PC-3 (cell line): ENCODE results near the gene KYAT1. TPM values are rescaled to one million over a fixed set of nuclear protein-coding genes. Genes with fewer than 3 reads are reported as not detected.

Experiments used
- ATAC-seq: fragments of 200-7000 bp; cut with Tn5 transposase; 2 replicates; pipeline ENCODE4 v1.9.1; 2020; ENCODE audit warnings: mild to moderate bottlenecking, moderate library complexity
- BruUV-seq: library from RNA; stranded (reverse); fragments of 400-500 nt; replicated peaks from 2 replicates; lab custom pipeline; 2021; lab: Mats Ljungman, UMichigan
- CTCF ChIA-PET: fragments of 300-600 bp; sonication (Branson Sonifier 250); formaldehyde crosslinking; loops from one replicate; lab custom pipeline; 2022; ENCODE audit warnings: antibody characterized with exemption; lab: Charles Lee
- POLR2A ChIA-PET: fragments of 300-600 bp; sonication (Branson Sonifier 250); formaldehyde crosslinking; loops from one replicate; lab custom pipeline; 2022; ENCODE audit warnings: antibody characterized with exemption; ENCODE audit not compliant: unreplicated experiment; lab: Charles Lee
- DNase-seq: peaks from one replicate; pipeline ENCODE4 v3.0.0-alpha.2; 2015
- H2AFZ ChIP-seq: fragments of 300-600 bp; sonication (generic); 2 replicates; pipeline ENCODE4 v1.6.0; 2016; ENCODE audit warnings: antibody characterized with exemption, low read length
- H3F3A ChIP-seq: fragments of 300-600 bp; sonication (generic); one replicate; pipeline ENCODE4 v1.6.0; 2017; ENCODE audit warnings: antibody characterized with exemption, low read length, control low read depth, mild to moderate bottlenecking; ENCODE audit not compliant: unreplicated experiment
- H3K27ac ChIP-seq: fragments of 300-600 bp; sonication (generic); 2 replicates; pipeline ENCODE4 v1.5.1; 2016; ENCODE audit warnings: mild to moderate bottlenecking, low read length
- H3K27me3 ChIP-seq: fragments of 300-600 bp; sonication (generic); 2 replicates; pipeline ENCODE4 v1.6.1; 2016; ENCODE audit warnings: low read length, mixed read lengths
- H3K36me3 ChIP-seq: fragments of 300-600 bp; sonication (generic); 2 replicates; pipeline ENCODE4 v1.6.1; 2016; ENCODE audit warnings: low read depth, mixed run types, low read length, mixed read lengths
- H3K4me1 ChIP-seq: fragments of 300-600 bp; sonication (generic); 2 replicates; pipeline ENCODE4 v1.5.1; 2016; ENCODE audit warnings: low read length; ENCODE audit not compliant: insufficient read depth
- H3K4me2 ChIP-seq: fragments of 300-600 bp; sonication (generic); 2 replicates; pipeline ENCODE4 v1.6.0; 2016; ENCODE audit warnings: low read length
- H3K4me3 ChIP-seq: fragments of 300-600 bp; sonication (generic); 2 replicates; pipeline ENCODE4 v1.5.1; 2016; ENCODE audit warnings: mild to moderate bottlenecking, low read length, mixed read lengths
- H3K79me2 ChIP-seq: fragments of 300-600 bp; sonication (generic); 2 replicates; pipeline ENCODE4 v1.6.1; 2017; ENCODE audit warnings: low read length, mixed read lengths
- H3K9ac ChIP-seq: fragments of 300-600 bp; sonication (generic); 2 replicates; pipeline ENCODE4 v1.6.0; 2016; ENCODE audit warnings: mild to moderate bottlenecking, low read length
- H3K9me2 ChIP-seq: fragments of 300-600 bp; sonication (generic); replicated peaks from 2 replicates; pipeline ENCODE4 v1.6.1; 2016; ENCODE audit warnings: mixed run types, low read length, mixed read lengths
- H3K9me3 ChIP-seq: fragments of 300-600 bp; sonication (generic); 2 replicates; pipeline ENCODE4 v1.6.1; 2016; ENCODE audit warnings: low read length, mixed read lengths
- H4K20me1 ChIP-seq: fragments of 300-600 bp; sonication (generic); 2 replicates; pipeline ENCODE4 v1.6.1; 2016; ENCODE audit warnings: low read length, mixed read lengths
- EZH2 ChIP-seq: fragments of 300-600 bp; sonication (generic); IDR thresholded peaks from one replicate; pipeline ENCODE4 v1.6.1; 2017; ENCODE audit warnings: antibody characterized with exemption, mild to moderate bottlenecking, low read length; ENCODE audit not compliant: unreplicated experiment
- EZH2phosphoT487 ChIP-seq: fragments of 300-600 bp; sonication (generic); IDR thresholded peaks from 2 replicates; pipeline ENCODE4 v1.6.1; 2018; ENCODE audit warnings: mild to moderate bottlenecking, antibody characterized with exemption, low read length, borderline replicate concordance
- intact Hi-C: fragments of 100-400 bp; cut with micrococcal nuclease; formaldehyde crosslinking; loops from 2 replicates; pipeline ENCODE4 v1.9.0; 2023
- total RNA-seq: library from RNA; depleted of rRNA; stranded (reverse); fragments of >200 nt; gene quantifications from 2 replicates; pipeline ENCODE4 v1.2.3, GENCODE V29; 2014
- TF ChIP-seq, protein P1 (sequence below): fragments of 300-600 bp; sonication (generic); conservative IDR thresholded peaks from 2 replicates; pipeline ENCODE4 v1.5.1; 2017; ENCODE audit warnings: antibody characterized with exemption, low read depth, mild to moderate bottlenecking, low read length

KYAT1 gene
- total RNA-seq, 1 experiment from 2014 or later: 7.4 TPM

DNA sequence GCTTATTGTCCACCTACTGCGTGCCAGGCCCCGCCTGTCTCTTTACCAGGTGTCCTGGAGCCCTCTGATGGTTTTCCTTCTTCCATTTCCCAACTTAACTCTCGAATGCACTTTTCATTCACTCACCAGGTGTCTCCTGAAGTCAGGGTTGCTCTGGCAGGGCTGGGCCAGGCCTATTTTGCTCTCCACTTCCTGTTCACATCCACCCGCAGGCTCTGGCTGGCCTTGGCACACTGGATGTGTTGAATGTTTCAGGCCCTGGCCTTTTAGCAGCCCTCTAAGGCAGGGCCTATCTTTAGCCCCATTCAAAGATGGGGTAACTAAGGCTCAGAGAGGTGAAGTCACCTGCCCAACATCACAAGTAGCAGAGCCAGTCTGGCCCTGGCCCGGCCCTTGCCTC, 16.6 kb upstream of the KYAT1 start:
- Histone ChIP-seq H3K9me2 (no peaks in the 10 kb centered on the region), H2AFZ (no peak overlapping the region), H3K4me2 (no peak overlapping the region), H3K4me1 (peaks cover 26% of the 10 kb centered on the region), H3K79me2 (peaks cover 25% of the 10 kb centered on the region), H3K27ac (no peak overlapping the region), H3K27me3 (no peaks in the 10 kb centered on the region), H4K20me1 (no peaks in the 10 kb centered on the region), H3K9ac (no peak overlapping the region), H3K4me3 (no peak overlapping the region), H3F3A (no peaks in the 10 kb centered on the region), H3K9me3 (no peaks in the 10 kb centered on the region), H3K36me3 (peaks cover 7% of the 10 kb centered on the region)
- ATAC-seq (no peak), DNase-seq (no peak)
- intact Hi-C loops: no loop called here
- ChIA-PET CTCF (no interaction called here), POLR2A (no interaction called here)
- BruUV-seq: no TSS peak
- TF ChIP-seq, protein P1, sequence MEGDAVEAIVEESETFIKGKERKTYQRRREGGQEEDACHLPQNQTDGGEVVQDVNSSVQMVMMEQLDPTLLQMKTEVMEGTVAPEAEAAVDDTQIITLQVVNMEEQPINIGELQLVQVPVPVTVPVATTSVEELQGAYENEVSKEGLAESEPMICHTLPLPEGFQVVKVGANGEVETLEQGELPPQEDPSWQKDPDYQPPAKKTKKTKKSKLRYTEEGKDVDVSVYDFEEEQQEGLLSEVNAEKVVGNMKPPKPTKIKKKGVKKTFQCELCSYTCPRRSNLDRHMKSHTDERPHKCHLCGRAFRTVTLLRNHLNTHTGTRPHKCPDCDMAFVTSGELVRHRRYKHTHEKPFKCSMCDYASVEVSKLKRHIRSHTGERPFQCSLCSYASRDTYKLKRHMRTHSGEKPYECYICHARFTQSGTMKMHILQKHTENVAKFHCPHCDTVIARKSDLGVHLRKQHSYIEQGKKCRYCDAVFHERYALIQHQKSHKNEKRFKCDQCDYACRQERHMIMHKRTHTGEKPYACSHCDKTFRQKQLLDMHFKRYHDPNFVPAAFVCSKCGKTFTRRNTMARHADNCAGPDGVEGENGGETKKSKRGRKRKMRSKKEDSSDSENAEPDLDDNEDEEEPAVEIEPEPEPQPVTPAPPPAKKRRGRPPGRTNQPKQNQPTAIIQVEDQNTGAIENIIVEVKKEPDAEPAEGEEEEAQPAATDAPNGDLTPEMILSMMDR: no peak
- no peak for TF ChIP-seq EZH2phosphoT487

DNA sequence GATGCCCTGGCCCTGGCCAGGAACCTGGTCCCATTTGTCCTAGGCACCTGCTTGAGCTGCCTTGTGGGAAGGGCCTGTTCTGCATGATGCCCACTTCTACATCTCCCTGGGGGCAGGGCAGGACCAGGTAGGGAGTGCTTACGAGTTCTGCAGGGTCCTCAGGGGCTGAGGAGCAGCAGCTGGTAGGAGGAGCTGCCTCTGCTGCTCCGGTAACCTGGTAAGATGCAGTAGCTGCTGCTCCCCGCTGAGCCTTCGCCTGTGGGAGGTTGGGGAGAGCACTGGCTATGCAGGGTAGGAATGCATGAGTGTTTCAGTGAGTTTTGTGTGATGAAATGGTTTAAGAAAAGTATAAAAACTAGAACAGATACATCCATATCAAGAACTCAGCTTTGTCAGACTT, 13.8 kb upstream of the KYAT1 start:
- no peak for ATAC-seq
- H3K36me3 ChIP-seq: peaks cover 10% of the 10 kb centered on the region

DNA sequence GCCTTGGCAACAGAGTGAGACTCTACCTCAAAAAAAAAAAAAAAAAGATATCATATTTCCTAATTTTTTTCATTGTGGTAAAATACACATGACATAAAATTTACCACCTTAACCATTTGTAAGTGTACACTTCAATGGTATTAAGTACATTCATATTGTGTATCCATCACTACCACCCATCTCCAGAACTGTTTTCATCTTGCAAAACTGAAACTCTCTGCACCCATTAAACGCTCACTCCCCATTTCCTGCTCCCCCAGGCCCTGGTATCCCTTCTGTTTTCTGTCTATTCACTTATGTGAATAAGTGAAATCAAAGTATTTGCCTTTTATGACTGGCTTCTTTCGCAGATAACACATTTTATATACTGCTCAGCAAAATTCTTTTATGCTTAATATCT, 13.0 kb upstream of the KYAT1 start:
- no peak overlapping the region for H3K4me2 ChIP-seq
- no peaks in the 10 kb centered on the region for H4K20me1 ChIP-seq
- no peak for ATAC-seq
- H2AFZ ChIP-seq: no peak overlapping the region
- no peak overlapping the region for H3K9ac ChIP-seq
- H3K36me3 ChIP-seq: peaks cover 10% of the 10 kb centered on the region
- intact Hi-C loops: no loop called here
- no peak overlapping the region for H3K27ac ChIP-seq
- H3K4me3 ChIP-seq: no peak overlapping the region
- no peaks in the 10 kb centered on the region for H3K27me3 ChIP-seq
- CTCF ChIA-PET: no interaction called here
- H3K79me2 ChIP-seq: peaks cover 45% of the 10 kb centered on the region
- no peaks in the 10 kb centered on the region for H3K9me2 ChIP-seq
- no peaks in the 10 kb centered on the region for H3F3A ChIP-seq
- no peak for TF ChIP-seq EZH2
- TF ChIP-seq EZH2phosphoT487: no peak
- TF ChIP-seq, protein P1: no peak
- no TSS peak for BruUV-seq
- DNase-seq: no peak
- H3K9me3 ChIP-seq: no peaks in the 10 kb centered on the region
- POLR2A ChIA-PET: no interaction called here
- H3K4me1 ChIP-seq: peaks cover 28% of the 10 kb centered on the region

More for the DNA sequence above, 13.8 kb upstream of the KYAT1 start:
- intact Hi-C loops: no loop called here
- H3K79me2 ChIP-seq: peaks cover 39% of the 10 kb centered on the region
- TF ChIP-seq EZH2 (no peak), EZH2phosphoT487 (no peak)
- TF ChIP-seq, protein P1: no peak
- no peaks in the 10 kb centered on the region for H3K9me2 ChIP-seq
- no peak overlapping the region for H3K4me3 ChIP-seq
- H3K27me3 ChIP-seq: no peaks in the 10 kb centered on the region
- POLR2A ChIA-PET: no interaction called here
- H3K9ac ChIP-seq: no peak overlapping the region
- H3K27ac ChIP-seq: no peak overlapping the region
- peaks cover 32% of the 10 kb centered on the region for H3K4me1 ChIP-seq
- H3K4me2 ChIP-seq: no peak overlapping the region
- no TSS peak for BruUV-seq
- CTCF ChIA-PET: no interaction called here
- no peak for DNase-seq
- no peaks in the 10 kb centered on the region for H3F3A ChIP-seq
- no peak overlapping the region for H2AFZ ChIP-seq
- H4K20me1 ChIP-seq: no peaks in the 10 kb centered on the region
- H3K9me3 ChIP-seq: no peaks in the 10 kb centered on the region
